ENCODE measurements around the gene SIM2.

GRCh38 chr21:36747815-36748383 is 49.0 kb downstream of the SIM2 start:
- no peak for TF ChIP-seq CTCF (IDR thresholded peaks at IDR 0.05; ENCODE audit: insufficient read depth, low read length)
- TF ChIP-seq POLR2AphosphoS5 (IDR thresholded peaks at IDR 0.05; ENCODE audit: low read depth) = no peak
- TF ChIP-seq, protein P1, sequence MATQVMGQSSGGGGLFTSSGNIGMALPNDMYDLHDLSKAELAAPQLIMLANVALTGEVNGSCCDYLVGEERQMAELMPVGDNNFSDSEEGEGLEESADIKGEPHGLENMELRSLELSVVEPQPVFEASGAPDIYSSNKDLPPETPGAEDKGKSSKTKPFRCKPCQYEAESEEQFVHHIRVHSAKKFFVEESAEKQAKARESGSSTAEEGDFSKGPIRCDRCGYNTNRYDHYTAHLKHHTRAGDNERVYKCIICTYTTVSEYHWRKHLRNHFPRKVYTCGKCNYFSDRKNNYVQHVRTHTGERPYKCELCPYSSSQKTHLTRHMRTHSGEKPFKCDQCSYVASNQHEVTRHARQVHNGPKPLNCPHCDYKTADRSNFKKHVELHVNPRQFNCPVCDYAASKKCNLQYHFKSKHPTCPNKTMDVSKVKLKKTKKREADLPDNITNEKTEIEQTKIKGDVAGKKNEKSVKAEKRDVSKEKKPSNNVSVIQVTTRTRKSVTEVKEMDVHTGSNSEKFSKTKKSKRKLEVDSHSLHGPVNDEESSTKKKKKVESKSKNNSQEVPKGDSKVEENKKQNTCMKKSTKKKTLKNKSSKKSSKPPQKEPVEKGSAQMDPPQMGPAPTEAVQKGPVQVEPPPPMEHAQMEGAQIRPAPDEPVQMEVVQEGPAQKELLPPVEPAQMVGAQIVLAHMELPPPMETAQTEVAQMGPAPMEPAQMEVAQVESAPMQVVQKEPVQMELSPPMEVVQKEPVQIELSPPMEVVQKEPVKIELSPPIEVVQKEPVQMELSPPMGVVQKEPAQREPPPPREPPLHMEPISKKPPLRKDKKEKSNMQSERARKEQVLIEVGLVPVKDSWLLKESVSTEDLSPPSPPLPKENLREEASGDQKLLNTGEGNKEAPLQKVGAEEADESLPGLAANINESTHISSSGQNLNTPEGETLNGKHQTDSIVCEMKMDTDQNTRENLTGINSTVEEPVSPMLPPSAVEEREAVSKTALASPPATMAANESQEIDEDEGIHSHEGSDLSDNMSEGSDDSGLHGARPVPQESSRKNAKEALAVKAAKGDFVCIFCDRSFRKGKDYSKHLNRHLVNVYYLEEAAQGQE (IDR thresholded peaks at IDR 0.05; ENCODE audit: insufficient replicate concordance, low read depth) = no peak
- no peak for TF ChIP-seq GABPA (IDR thresholded peaks at IDR 0.05; ENCODE audit: low read depth)
- TF ChIP-seq SPI1 (IDR thresholded peaks at IDR 0.05; ENCODE audit: borderline replicate concordance, low read depth) = no peak
